Uterus (tissue), 2 donors: ENCODE results near the gene IFT22.

ENCODE experiments used
- CTCF ChIP-seq, 4 experiments: fragments of 200-600 bp in 2 of 4; fragments of 450-650 bp in 2 of 4; sonication (generic) in 2 of 4; IDR thresholded peaks; one replicate each; pipeline ENCODE4 v1.5.1; 2016 to 2019; ENCODE audit warnings: antibody characterized with exemption in 4 of 4, mild to moderate bottlenecking in 2 of 4, moderate library complexity in 1 of 4
- POLR2A ChIP-seq, 2 donors: fragments of 450-650 bp; IDR thresholded peaks; one replicate each; pipeline ENCODE4 v1.6.1; 2016; ENCODE audit warnings: antibody characterized with exemption in 2 of 2, mild to moderate bottlenecking in 1 of 2, moderate library complexity in 1 of 2

GRCh38 chr7:101308245-101309085 is 13.1 kb downstream of the IFT22 start:
- TF ChIP-seq CTCF (IDR thresholded peaks at IDR 0.05) (no peak), POLR2A (IDR thresholded peaks at IDR 0.05) (no peak)
